Measurements from ENCODE around the gene ZNF584. TPM values are rescaled to one million over a fixed set of nuclear protein-coding genes. Genes with fewer than 3 reads are reported as not detected.

Gene ZNF584
- polyA plus RNA-seq, 2 of the 4 experiments (the other 2 are of a cell fraction) = 15.6 to 18.2 TPM

- TF ChIP-seq RARB (CRISPR knock-in tag; IDR thresholded peaks at IDR 0.05) (no peak), E2F6 (IDR thresholded peaks at IDR 0.05; ENCODE audit: borderline replicate concordance, low read depth) (no peak), ATOH8 (CRISPR knock-in tag; IDR thresholded peaks at IDR 0.05; ENCODE audit: low read depth) (no peak), RAD21 (conservative IDR thresholded peaks at IDR 0.05 in 1 of 2, IDR thresholded peaks at IDR 0.05 in 1 of 2) (no peak), CBX2 (IDR thresholded peaks at IDR 0.05; ENCODE audit: borderline replicate concordance, low read depth) (no peak), RNF2 (IDR thresholded peaks at IDR 0.05; ENCODE audit: borderline replicate concordance, low read depth) (no peak), CEBPB (IDR thresholded peaks at IDR 0.05) (no peak)
Measured at GRCh38 chr19:58400316-58400915, 8.0 kb upstream of the ZNF584 start (continued).

GRCh38 chr19:58400916-58401839, 7.3 kb upstream of the ZNF584 start:
- DNase-seq (ENCODE audit: low read depth in 1 of 2, low spot score in 1 of 2) (peak; percentile 97 to 100), FAIRE-seq (peak; percentile 99), ATAC-seq (peak; percentile 76 to 94)
- 9% methylated on average over 55 of the region's 80 CpGs for WGBS (ENCODE audit: missing lambda C conversion rate)
- Histone ChIP-seq H3K27ac (peak overlapping the region; percentile 86 to 91), H3K9me3 (no peaks in the 10 kb centered on the region), H3K4me1 (peaks cover 19% of the 10 kb centered on the region), H3K4me2 (peak overlapping the region; percentile 89), H3K4me3 (peak overlapping the region; percentile 73)
- ChIA-PET CTCF (interaction anchor here (1.2 kb wide), 1 partner anchor 119 kb away, joined by 7 read pairs; the partner anchor contains the start of gene ZBTB45), POLR2A (interaction anchor here (1.6 kb wide), 1 partner anchor 39 kb away, joined by 5 read pairs; the partner anchor contains the start of gene ZNF497)
- TF ChIP-seq PHF8 (IDR thresholded peaks at IDR 0.05; ENCODE audit: borderline replicate concordance, low read depth) (peak; percentile 76; the same call in 1 of the 2 replicates), TP53 (CRISPR knock-in tag; IDR thresholded peaks at IDR 0.05) (no peak), MAX (IDR thresholded peaks at IDR 0.05) (peak; percentile 91), NR3C1 (IDR thresholded peaks at IDR 0.05) (no peak), CBX8 (IDR thresholded peaks at IDR 0.05) (no peak), RCOR1 (IDR thresholded peaks at IDR 0.05; ENCODE audit: low read depth, low read length) (no peak), JUNB (IDR thresholded peaks at IDR 0.05) (no peak), TFCP2L1 (CRISPR knock-in tag; IDR thresholded peaks at IDR 0.05) (no peak), HOXB5 (CRISPR knock-in tag; IDR thresholded peaks at IDR 0.05) (peak; percentile 84; the same call in 1 of the 2 replicates), BHLHE40 (IDR thresholded peaks at IDR 0.05; ENCODE audit: low read depth, low read length) (0 out of 2 replicates have a peak, but pooled peaks have one; percentile 21), EHF (CRISPR knock-in tag; IDR thresholded peaks at IDR 0.05) (no peak), RFX5 (IDR thresholded peaks at IDR 0.05) (peak; percentile 98), JUN (IDR thresholded peaks at IDR 0.05) (peak in 1 of 2 experiments; percentile 90; a peak in 3 of 5 replicates), MAZ (IDR thresholded peaks at IDR 0.05; ENCODE audit: borderline replicate concordance, low read depth, low read length) (0 out of 2 replicates have a peak, but pooled peaks have one; percentile 64), POLR2A (IDR thresholded peaks at IDR 0.05; ENCODE audit: low read length) (peak; percentile 95), MYC (IDR thresholded peaks at IDR 0.05; ENCODE audit: borderline replicate concordance, low read length) (0 out of 2 replicates have a peak, but pooled peaks have one; percentile 24), ESRRA (IDR thresholded peaks at IDR 0.05; ENCODE audit: borderline replicate concordance, low read length) (no peak), RAD21 (conservative IDR thresholded peaks at IDR 0.05 in 1 of 2, IDR thresholded peaks at IDR 0.05 in 1 of 2) (no peak), ZFP36 (IDR thresholded peaks at IDR 0.05; ENCODE audit: borderline replicate concordance, partially characterized antibody) (no peak), GATA3 (IDR thresholded peaks at IDR 0.05; ENCODE audit: borderline replicate concordance) (no peak), RNF2 (IDR thresholded peaks at IDR 0.05; ENCODE audit: borderline replicate concordance, low read depth) (no peak), HOXB13 (CRISPR knock-in tag; IDR thresholded peaks at IDR 0.05; ENCODE audit: low read depth) (peak; percentile 58; the same call in 1 of the 2 replicates), ATOH8 (CRISPR knock-in tag; IDR thresholded peaks at IDR 0.05; ENCODE audit: low read depth) (no peak), ZNF302 (CRISPR knock-in tag; IDR thresholded peaks at IDR 0.05) (no peak)
- TF ChIP-seq, protein P1, sequence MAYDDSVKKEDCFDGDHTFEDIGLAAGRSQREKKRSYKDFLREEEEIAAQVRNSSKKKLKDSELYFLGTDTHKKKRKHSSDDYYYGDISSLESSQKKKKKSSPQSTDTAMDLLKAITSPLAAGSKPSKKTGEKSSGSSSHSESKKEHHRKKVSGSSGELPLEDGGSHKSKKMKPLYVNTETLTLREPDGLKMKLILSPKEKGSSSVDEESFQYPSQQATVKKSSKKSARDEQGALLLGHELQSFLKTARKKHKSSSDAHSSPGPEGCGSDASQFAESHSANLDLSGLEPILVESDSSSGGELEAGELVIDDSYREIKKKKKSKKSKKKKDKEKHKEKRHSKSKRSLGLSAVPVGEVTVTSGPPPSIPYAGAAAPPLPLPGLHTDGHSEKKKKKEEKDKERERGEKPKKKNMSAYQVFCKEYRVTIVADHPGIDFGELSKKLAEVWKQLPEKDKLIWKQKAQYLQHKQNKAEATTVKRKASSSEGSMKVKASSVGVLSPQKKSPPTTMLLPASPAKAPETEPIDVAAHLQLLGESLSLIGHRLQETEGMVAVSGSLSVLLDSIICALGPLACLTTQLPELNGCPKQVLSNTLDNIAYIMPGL (CRISPR knock-in tag; IDR thresholded peaks at IDR 0.05; ENCODE audit: borderline replicate concordance) = no peak
- TF ChIP-seq, protein P2, sequence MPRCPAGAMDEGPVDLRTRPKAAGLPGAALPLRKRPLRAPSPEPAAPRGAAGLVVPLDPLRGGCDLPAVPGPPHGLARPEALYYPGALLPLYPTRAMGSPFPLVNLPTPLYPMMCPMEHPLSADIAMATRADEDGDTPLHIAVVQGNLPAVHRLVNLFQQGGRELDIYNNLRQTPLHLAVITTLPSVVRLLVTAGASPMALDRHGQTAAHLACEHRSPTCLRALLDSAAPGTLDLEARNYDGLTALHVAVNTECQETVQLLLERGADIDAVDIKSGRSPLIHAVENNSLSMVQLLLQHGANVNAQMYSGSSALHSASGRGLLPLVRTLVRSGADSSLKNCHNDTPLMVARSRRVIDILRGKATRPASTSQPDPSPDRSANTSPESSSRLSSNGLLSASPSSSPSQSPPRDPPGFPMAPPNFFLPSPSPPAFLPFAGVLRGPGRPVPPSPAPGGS (IDR thresholded peaks at IDR 0.05) = peak; percentile 85; the same call in 1 of the 3 replicates
